ENCODE data around the gene NOS2.

DNA sequence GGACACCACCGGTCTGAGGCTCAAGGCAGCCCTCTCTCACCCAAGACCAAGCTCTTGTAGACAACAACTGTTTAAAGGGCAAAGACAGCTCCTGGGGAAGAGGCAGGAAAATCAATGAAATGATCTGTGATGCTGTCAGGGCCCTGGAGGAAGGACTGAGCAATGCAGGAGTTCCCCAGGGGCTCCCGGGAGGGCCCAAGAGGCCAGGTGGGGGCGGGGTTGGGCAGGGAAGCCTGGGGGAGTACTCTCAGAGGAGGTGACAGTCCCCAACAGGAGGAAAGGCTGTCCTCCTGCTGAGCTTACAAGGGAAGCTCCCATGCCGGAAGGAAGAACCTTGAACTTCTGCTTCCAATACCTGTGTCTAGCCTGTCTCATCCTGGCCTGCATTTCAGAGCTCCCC, 8.3 kb upstream of the NOS2 start:
- TF ChIP-seq, protein P1, sequence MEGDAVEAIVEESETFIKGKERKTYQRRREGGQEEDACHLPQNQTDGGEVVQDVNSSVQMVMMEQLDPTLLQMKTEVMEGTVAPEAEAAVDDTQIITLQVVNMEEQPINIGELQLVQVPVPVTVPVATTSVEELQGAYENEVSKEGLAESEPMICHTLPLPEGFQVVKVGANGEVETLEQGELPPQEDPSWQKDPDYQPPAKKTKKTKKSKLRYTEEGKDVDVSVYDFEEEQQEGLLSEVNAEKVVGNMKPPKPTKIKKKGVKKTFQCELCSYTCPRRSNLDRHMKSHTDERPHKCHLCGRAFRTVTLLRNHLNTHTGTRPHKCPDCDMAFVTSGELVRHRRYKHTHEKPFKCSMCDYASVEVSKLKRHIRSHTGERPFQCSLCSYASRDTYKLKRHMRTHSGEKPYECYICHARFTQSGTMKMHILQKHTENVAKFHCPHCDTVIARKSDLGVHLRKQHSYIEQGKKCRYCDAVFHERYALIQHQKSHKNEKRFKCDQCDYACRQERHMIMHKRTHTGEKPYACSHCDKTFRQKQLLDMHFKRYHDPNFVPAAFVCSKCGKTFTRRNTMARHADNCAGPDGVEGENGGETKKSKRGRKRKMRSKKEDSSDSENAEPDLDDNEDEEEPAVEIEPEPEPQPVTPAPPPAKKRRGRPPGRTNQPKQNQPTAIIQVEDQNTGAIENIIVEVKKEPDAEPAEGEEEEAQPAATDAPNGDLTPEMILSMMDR (IDR thresholded peaks at IDR 0.05), result no peak
- TF ChIP-seq EZH2 (IDR thresholded peaks at IDR 0.05) (no peak), EZH2phosphoT487 (IDR thresholded peaks at IDR 0.05) (no peak)

Measured in neural progenitor cell (in vitro differentiated cells).